Lung (tissue), 12 donors: ENCODE data around the gene STPG1. TPM values are rescaled to one million over a fixed set of nuclear protein-coding genes. Genes with fewer than 3 reads are reported as not detected.

Experiments
- ATAC-seq: fragments of 200-7000 bp; cut with Tn5 transposase; one replicate; pipeline ENCODE4 v1.9.1; 2020; ENCODE audit warnings: moderate number of reproducible peaks; ENCODE audit not compliant: insufficient read depth, low FRiP score
- DNase-seq, 3 donors: peaks; one replicate each; pipeline ENCODE4 v3.0.0-alpha.2; 2013 to 2017
- H3K27ac ChIP-seq, 2 donors: one replicate each; pipeline ENCODE4 v1.5.1; 2013; ENCODE audit warnings: mild to moderate bottlenecking in 2 of 2, moderate library complexity in 2 of 2, control low read depth in 1 of 2, inconsistent platforms in 1 of 2, low read depth in 1 of 2, low read length in 1 of 2
- H3K27me3 ChIP-seq, 3 donors: one replicate each; pipeline ENCODE4 v1.5.1; 2013; ENCODE audit warnings: low read length in 2 of 3; ENCODE audit not compliant: control insufficient read depth in 3 of 3, insufficient read depth in 3 of 3
- H3K36me3 ChIP-seq, 4 donors: one replicate each; pipeline ENCODE4 v1.5.1; 2013; ENCODE audit warnings: low read length in 4 of 4, mild to moderate bottlenecking in 1 of 4, moderate library complexity in 1 of 4; ENCODE audit not compliant: control insufficient read depth in 4 of 4, insufficient read depth in 4 of 4
- H3K4me1 ChIP-seq, 5 donors: one replicate each; pipeline ENCODE4 v1.5.1; 2013; ENCODE audit warnings: low read length in 5 of 5, mild to moderate bottlenecking in 2 of 5, moderate library complexity in 1 of 5; ENCODE audit not compliant: control insufficient read depth in 5 of 5, insufficient read depth in 5 of 5
- H3K4me3 ChIP-seq: one replicate; pipeline ENCODE4 v1.5.1; 2013; ENCODE audit warnings: mild to moderate bottlenecking, control low read depth, moderate library complexity
- H3K9ac ChIP-seq, 2 donors: one replicate each; pipeline ENCODE4 v1.5.1; 2013; ENCODE audit warnings: low read length in 2 of 2, control low read depth in 1 of 2; ENCODE audit not compliant: insufficient read depth in 1 of 2
- H3K9me3 ChIP-seq, 4 donors: one replicate each; pipeline ENCODE4 v1.5.1; 2013; ENCODE audit warnings: low read length in 3 of 4, mild to moderate bottlenecking in 1 of 4, moderate library complexity in 1 of 4; ENCODE audit not compliant: control insufficient read depth in 4 of 4, insufficient read depth in 3 of 4
- WGBS, 2 donors: extraction: QIAGEN DNeasy Blood & Tissue Kit; methylation state at CpG; one replicate each; pipeline ENCODE4 v1.1.7; 2013; 5-methylcytosine and 5-hydroxymethylcytosine counted together
- polyA plus RNA-seq, 2 donors: library from polyadenylated mRNA; stranded (reverse); fragments of 200-250 nt; gene quantifications; one replicate each; pipeline ENCODE4 v1.2.1, GENCODE V29; 2013
- total RNA-seq, 2 donors: library from RNA; depleted of rRNA in 1 of 2; stranded (reverse); fragments of >200 nt in 1 of 2; gene quantifications; one replicate each; pipeline ENCODE4 v1.2.1, GENCODE V29; 2014 to 2021
- TF ChIP-seq, protein P1 (sequence below): IDR thresholded peaks from 2 replicates; pipeline ENCODE4 v1.5.1; 2012; ENCODE audit warnings: mild to moderate bottlenecking; ENCODE audit errors: control extremely low read depth, extremely low read depth
- donor health status: control.
- donor health status: control.
- donor health status: Bipolar disorder and iron deficiency.
- donor health status: healthy.
- donor health status: DM: yes; HTN: yes; CAD: no.

Gene STPG1
- total and polyA plus RNA-seq, 4 donors = 6.7 to 13.5 (median 9.8) TPM

DNA sequence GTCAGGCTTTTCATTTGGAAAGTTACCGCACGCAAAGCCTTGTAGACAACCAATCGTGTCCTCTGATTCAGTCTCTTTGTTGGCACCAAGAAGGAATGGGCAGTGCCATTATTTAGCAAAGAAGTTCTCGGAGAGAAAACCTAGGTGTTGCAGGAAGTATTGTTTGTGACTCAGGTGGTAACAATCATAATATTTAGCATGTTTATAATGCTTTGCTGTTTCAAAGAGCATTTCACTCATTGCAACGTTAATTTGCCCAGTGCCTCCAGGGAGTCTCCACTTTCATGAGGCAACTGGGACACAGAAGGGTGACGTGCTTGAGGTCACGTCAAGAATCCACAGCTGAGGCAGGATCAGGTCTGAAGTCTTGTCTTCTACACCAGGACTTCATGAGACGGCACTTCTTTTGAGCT, 31.4 kb downstream of the STPG1 start:
- Histone ChIP-seq H3K36me3 (peaks cover 0 to 2% (median 0%) of the 10 kb centered on the region in 4 donors), H3K9ac (no peak overlapping the region), H3K4me1 (peaks cover 0 to 12% (median 9%) of the 10 kb centered on the region in 5 donors), H3K27ac (no peak overlapping the region), H3K27me3 (no peaks in the 10 kb centered on the region), H3K9me3 (no peaks in the 10 kb centered on the region), H3K4me3 (no peak overlapping the region)
- TF ChIP-seq, protein P1, sequence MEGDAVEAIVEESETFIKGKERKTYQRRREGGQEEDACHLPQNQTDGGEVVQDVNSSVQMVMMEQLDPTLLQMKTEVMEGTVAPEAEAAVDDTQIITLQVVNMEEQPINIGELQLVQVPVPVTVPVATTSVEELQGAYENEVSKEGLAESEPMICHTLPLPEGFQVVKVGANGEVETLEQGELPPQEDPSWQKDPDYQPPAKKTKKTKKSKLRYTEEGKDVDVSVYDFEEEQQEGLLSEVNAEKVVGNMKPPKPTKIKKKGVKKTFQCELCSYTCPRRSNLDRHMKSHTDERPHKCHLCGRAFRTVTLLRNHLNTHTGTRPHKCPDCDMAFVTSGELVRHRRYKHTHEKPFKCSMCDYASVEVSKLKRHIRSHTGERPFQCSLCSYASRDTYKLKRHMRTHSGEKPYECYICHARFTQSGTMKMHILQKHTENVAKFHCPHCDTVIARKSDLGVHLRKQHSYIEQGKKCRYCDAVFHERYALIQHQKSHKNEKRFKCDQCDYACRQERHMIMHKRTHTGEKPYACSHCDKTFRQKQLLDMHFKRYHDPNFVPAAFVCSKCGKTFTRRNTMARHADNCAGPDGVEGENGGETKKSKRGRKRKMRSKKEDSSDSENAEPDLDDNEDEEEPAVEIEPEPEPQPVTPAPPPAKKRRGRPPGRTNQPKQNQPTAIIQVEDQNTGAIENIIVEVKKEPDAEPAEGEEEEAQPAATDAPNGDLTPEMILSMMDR = no peak
- DNase-seq (no peak), ATAC-seq (no peak)
- 95 to 97% methylated on average over 8 of the region's 8 CpGs for WGBS, 2 donors

DNA sequence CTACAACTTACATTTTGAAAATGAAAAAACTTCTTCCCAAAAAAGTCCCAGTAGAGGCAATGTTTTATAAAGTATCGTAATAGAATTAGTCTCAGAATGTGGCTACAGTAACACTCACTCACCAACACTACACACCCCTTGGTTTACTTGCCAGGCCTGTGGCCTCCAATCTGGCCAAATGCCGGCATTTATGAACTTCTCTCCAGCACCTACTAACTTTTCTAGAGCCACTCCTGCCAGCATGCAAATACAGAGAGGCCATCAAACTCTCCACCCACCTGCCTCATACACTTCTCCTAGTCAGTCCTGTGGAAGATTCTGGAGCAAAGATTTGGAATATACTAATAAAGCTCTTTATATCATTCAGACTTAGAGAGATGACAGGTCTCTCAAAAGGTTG, 32.3 kb downstream of the STPG1 start:
- TF ChIP-seq, protein P1 = no peak
- H3K36me3 ChIP-seq = peaks cover 0 to 2% (median 0%) of the 10 kb centered on the region in 4 donors
- H3K9me3 ChIP-seq = no peaks in the 10 kb centered on the region
- DNase-seq (no peak), ATAC-seq (no peak)
- H3K9ac ChIP-seq = no peak overlapping the region
- H3K27me3 ChIP-seq = no peaks in the 10 kb centered on the region
- H3K4me3 ChIP-seq = no peak overlapping the region
- H3K4me1 ChIP-seq = peaks cover 0 to 5% (median 4%) of the 10 kb centered on the region in 5 donors
- 83 to 89% methylated on average over 2 of the region's 2 CpGs for WGBS, 2 donors
- no peak overlapping the region for H3K27ac ChIP-seq

DNA sequence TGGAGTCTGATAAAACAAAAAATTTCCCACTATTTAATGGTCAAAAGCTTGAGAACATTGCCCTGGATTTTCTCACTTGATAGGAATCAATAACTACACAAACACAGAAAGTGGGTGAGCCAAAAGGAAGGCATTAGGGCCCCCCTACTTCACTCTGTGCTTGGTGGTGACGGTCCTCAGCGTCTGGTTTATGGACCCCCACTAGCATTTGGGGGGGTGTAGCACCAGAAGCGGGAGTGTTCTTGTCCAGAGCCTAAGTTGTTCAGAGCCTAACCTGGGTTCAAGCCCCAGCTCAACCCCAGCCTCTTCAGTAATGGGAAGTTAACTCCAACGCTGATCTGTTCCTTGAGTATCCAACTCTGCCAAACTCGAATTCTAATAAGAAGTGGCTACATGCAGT, 33.1 kb downstream of the STPG1 start:
- H3K36me3 ChIP-seq = peaks cover 0 to 2% (median 0%) of the 10 kb centered on the region in 4 donors
- H3K27me3 ChIP-seq = no peaks in the 10 kb centered on the region
- no peak overlapping the region for H3K27ac ChIP-seq
- peaks cover 0 to 5% (median 4%) of the 10 kb centered on the region in 5 donors for H3K4me1 ChIP-seq
- no peak overlapping the region for H3K9ac ChIP-seq
- 91 to 96% methylated on average over 5 of the region's 5 CpGs for WGBS, 2 donors
- ATAC-seq (no peak), DNase-seq (no peak)
- H3K9me3 ChIP-seq = no peaks in the 10 kb centered on the region
- TF ChIP-seq, protein P1 = no peak
- no peak overlapping the region for H3K4me3 ChIP-seq

DNA sequence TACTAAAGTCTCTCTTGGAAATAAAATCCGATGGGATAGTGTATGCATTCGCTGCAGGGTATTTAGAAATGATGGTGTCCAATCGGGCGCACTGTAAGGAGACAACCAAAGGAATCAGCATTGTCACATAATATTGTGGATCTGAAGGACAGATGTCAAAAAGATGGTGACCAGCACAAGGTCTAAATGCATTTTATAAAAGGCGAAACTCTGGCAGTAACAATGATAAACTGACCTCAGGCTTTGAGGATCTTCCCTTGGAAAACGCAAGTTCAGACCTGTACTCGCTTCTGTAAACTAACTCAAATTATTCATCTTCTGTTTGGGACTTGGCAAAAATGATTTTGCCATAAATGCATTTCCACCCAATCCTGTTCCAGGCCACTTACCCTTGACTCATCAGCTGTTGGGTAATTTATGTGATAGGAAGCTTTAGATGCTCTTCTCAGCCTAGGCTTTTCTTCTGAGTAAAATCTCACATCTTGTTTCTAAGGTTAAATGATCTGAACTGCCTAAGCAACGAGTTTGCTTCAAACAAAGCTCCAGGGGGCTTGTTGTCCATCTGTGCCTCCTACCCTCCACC, 33.8 kb downstream of the STPG1 start:
- H3K36me3 ChIP-seq = peaks cover 0 to 2% (median 0%) of the 10 kb centered on the region in 4 donors
- no peaks in the 10 kb centered on the region for H3K9me3 ChIP-seq
- no peak overlapping the region for H3K4me3 ChIP-seq
- 92 to 94% methylated on average over 8 of the region's 8 CpGs for WGBS, 2 donors
- H3K27ac ChIP-seq = no peak overlapping the region
- TF ChIP-seq, protein P1 = no peak
- DNase-seq = no peak
- H3K9ac ChIP-seq = no peak overlapping the region
- peaks cover 0 to 4% (median 3%) of the 10 kb centered on the region in 5 donors for H3K4me1 ChIP-seq
- no peak for ATAC-seq
- no peaks in the 10 kb centered on the region for H3K27me3 ChIP-seq
